GF-D8 (cell line): Measurements from ENCODE around the gene SCAANT1.

ENCODE experiments used
- DNase-seq: peaks from one replicate; lab custom pipeline; 2025; lab: John Stamatoyannopoulos, UW

Gene SCAANT1

GRCh38 chr3:63911873-63912767 is at the start of gene SCAANT1:
SCAANT1 (minus strand) TSS chr3:63912383.
- peak; percentile 47 for DNase-seq

GRCh38 chr3:63961891-63962290 is 49.7 kb upstream of the SCAANT1 start:
- DNase-seq: peak; percentile 54

GRCh38 chr3:63960048-63960711 is 48.0 kb upstream of the SCAANT1 start:
- peak; percentile 35 for DNase-seq

- no peak for DNase-seq
These were observed 47.0 kb upstream of the SCAANT1 start for GRCh38 chr3:63959146-63959545.

GRCh38 chr3:63955830-63956545 is 43.8 kb upstream of the SCAANT1 start:
- no peak for DNase-seq

GRCh38 chr3:63955036-63955650 is 43.0 kb upstream of the SCAANT1 start:
- no peak for DNase-seq

- no peak for DNase-seq
These were observed 42.0 kb upstream of the SCAANT1 start for GRCh38 chr3:63954182-63954581.

GRCh38 chr3:63952248-63952594 is 40.0 kb upstream of the SCAANT1 start:
- no peak for DNase-seq

GRCh38 chr3:63951492-63952247 is 39.5 kb upstream of the SCAANT1 start:
- no peak for DNase-seq

GRCh38 chr3:63950698-63951097 is 38.5 kb upstream of the SCAANT1 start:
- no peak for DNase-seq

GRCh38 chr3:63949005-63949404 is 36.8 kb upstream of the SCAANT1 start:
- no peak for DNase-seq

- DNase-seq: no peak
These were observed 35.4 kb upstream of the SCAANT1 start for GRCh38 chr3:63947594-63947993.

- DNase-seq: no peak
These were observed 34.6 kb upstream of the SCAANT1 start for GRCh38 chr3:63946753-63947152.

GRCh38 chr3:63945558-63946096 is 33.4 kb upstream of the SCAANT1 start:
- no peak for DNase-seq

- no peak for DNase-seq
These were observed 31.5 kb upstream of the SCAANT1 start for GRCh38 chr3:63943678-63944077.

- no peak for DNase-seq
These were observed 30.3 kb upstream of the SCAANT1 start for GRCh38 chr3:63942528-63942927.

GRCh38 chr3:63940389-63940757 is 28.2 kb upstream of the SCAANT1 start:
- no peak for DNase-seq

- peak; percentile 87 for DNase-seq
These were observed 25.8 kb upstream of the SCAANT1 start for GRCh38 chr3:63937661-63938651.

GRCh38 chr3:63936925-63937324 is 24.7 kb upstream of the SCAANT1 start:
- no peak for DNase-seq
